Lower lobe of right lung (tissue), 2 donors: ENCODE results near the gene PIEZO2. TPM values are rescaled to one million over a fixed set of nuclear protein-coding genes. Genes with fewer than 3 reads are reported as not detected.

ENCODE experiments used
- ATAC-seq, 2 donors: fragments of 200-7000 bp; cut with Tn5 transposase; one replicate each; pipeline ENCODE4 v1.9.1; 2020 to 2022; ENCODE audit warnings: mild to moderate bottlenecking in 2 of 2, moderate library complexity in 2 of 2
- DNase-seq: peaks from one replicate; pipeline ENCODE4 v3.0.0-alpha.2; 2020
- H3K27ac ChIP-seq: fragments of 200-600 bp; one replicate; pipeline ENCODE4 v1.8.0; 2022
- H3K27me3 ChIP-seq: fragments of 200-600 bp; one replicate; pipeline ENCODE4 v1.8.0; 2022; ENCODE audit warnings: low read depth
- H3K36me3 ChIP-seq: fragments of 200-600 bp; one replicate; pipeline ENCODE4 v1.8.0; 2022; ENCODE audit warnings: mild to moderate bottlenecking
- H3K4me1 ChIP-seq: fragments of 200-600 bp; one replicate; pipeline ENCODE4 v1.8.0; 2022
- H3K4me3 ChIP-seq: fragments of 200-600 bp; one replicate; pipeline ENCODE4 v1.8.0; 2022; ENCODE audit warnings: mild to moderate bottlenecking
- H3K9me3 ChIP-seq: fragments of 200-600 bp; one replicate; pipeline ENCODE4 v1.8.0; 2022
- intact Hi-C: fragments of 100-400 bp; cut with DNase I; formaldehyde crosslinking; loops from one replicate; pipeline ENCODE4 v1.11.0; 2022
- total RNA-seq: library from RNA; stranded (reverse); fragmentation: NEBNext Ultra II Directional; extraction: Animal tissue kit (Norgen Biotek cat#: 25700); gene quantifications from one replicate; pipeline ENCODE4 v1.2.1, GENCODE V29; 2021
- TF ChIP-seq, protein P1 (sequence below): fragments of 200-600 bp; IDR thresholded peaks from one replicate; pipeline ENCODE4 v1.8.0; 2022; ENCODE audit warnings: antibody characterized with exemption, mild to moderate bottlenecking
- donor health status: DM: no; HTN: yes; CAD: no; lungs with severe emphysema.

Gene PIEZO2
- total RNA-seq, 1 donor from 2014 or later: 11.1 TPM

DNA sequence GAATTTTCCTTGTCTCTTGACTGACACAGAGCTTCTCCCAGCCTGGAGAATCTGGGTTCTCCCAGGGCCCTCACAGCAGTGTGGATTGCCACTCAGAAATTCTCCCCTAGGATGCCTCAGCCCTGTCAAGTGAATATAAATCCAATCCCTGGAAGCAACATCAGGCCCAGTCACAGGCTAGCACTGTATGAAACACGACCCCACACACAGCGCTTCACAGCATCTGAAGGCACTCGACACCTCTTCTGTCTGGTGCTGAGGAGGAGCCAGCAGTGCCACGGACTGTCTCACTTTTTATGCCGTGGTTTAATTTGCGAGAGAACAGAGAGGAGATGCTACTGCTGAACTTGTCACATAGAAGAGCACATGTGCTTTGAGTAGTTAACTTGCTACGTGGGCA lies 459.0 kb downstream of the PIEZO2 start:
- no peaks in the 10 kb centered on the region for H3K27me3 ChIP-seq
- no peaks in the 10 kb centered on the region for H3K9me3 ChIP-seq
- no peaks in the 10 kb centered on the region for H3K36me3 ChIP-seq
- H3K27ac ChIP-seq: no peak overlapping the region
- TF ChIP-seq, protein P1, sequence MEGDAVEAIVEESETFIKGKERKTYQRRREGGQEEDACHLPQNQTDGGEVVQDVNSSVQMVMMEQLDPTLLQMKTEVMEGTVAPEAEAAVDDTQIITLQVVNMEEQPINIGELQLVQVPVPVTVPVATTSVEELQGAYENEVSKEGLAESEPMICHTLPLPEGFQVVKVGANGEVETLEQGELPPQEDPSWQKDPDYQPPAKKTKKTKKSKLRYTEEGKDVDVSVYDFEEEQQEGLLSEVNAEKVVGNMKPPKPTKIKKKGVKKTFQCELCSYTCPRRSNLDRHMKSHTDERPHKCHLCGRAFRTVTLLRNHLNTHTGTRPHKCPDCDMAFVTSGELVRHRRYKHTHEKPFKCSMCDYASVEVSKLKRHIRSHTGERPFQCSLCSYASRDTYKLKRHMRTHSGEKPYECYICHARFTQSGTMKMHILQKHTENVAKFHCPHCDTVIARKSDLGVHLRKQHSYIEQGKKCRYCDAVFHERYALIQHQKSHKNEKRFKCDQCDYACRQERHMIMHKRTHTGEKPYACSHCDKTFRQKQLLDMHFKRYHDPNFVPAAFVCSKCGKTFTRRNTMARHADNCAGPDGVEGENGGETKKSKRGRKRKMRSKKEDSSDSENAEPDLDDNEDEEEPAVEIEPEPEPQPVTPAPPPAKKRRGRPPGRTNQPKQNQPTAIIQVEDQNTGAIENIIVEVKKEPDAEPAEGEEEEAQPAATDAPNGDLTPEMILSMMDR: no peak
- no peak overlapping the region for H3K4me3 ChIP-seq
- intact Hi-C loops: no loop called here
- no peaks in the 10 kb centered on the region for H3K4me1 ChIP-seq
- DNase-seq: no peak
- no peak for ATAC-seq

DNA sequence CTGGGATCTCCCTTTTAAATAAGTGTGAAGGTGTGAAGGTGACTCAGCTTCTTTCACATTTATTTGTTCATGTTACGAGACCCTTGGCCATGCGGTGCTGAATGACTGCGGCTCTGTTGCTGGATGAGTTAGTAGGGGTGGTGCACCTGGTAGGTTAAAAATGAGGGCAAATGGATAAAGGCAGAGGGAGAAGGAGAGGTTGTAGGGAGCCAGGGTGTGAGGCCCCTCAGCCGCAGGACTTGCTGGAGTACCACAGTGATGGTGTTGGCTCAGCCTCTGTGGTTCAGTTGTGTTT lies 459.4 kb downstream of the PIEZO2 start:
- no peaks in the 10 kb centered on the region for H3K27me3 ChIP-seq
- no peaks in the 10 kb centered on the region for H3K4me1 ChIP-seq
- H3K9me3 ChIP-seq: no peaks in the 10 kb centered on the region
- intact Hi-C loops: no loop called here
- TF ChIP-seq, protein P1: no peak
- H3K27ac ChIP-seq: no peak overlapping the region
- no peak for DNase-seq
- ATAC-seq: no peak
- no peaks in the 10 kb centered on the region for H3K36me3 ChIP-seq
- no peak overlapping the region for H3K4me3 ChIP-seq

- intact Hi-C loops: no loop called here
- TF ChIP-seq, protein P1: no peak
- H3K27ac ChIP-seq: no peak overlapping the region
- H3K36me3 ChIP-seq: no peaks in the 10 kb centered on the region
- DNase-seq: no peak
- no peak overlapping the region for H3K4me3 ChIP-seq
- H3K9me3 ChIP-seq: no peaks in the 10 kb centered on the region
- ATAC-seq: no peak
- H3K27me3 ChIP-seq: no peaks in the 10 kb centered on the region
- no peaks in the 10 kb centered on the region for H3K4me1 ChIP-seq
Measured at GRCh38 chr18:10689236-10690034, 459.9 kb downstream of the PIEZO2 start.

- Histone ChIP-seq H3K27ac (no peak overlapping the region), H3K27me3 (no peaks in the 10 kb centered on the region), H3K36me3 (no peaks in the 10 kb centered on the region), H3K9me3 (no peaks in the 10 kb centered on the region), H3K4me1 (no peaks in the 10 kb centered on the region), H3K4me3 (no peak overlapping the region)
- intact Hi-C loops: no loop called here
- TF ChIP-seq, protein P1: no peak
- ATAC-seq: no peak
- DNase-seq: no peak
Measured at GRCh38 chr18:10688766-10689165, 460.6 kb downstream of the PIEZO2 start.

- DNase-seq (no peak), ATAC-seq (no peak)
- Histone ChIP-seq H3K4me1 (no peaks in the 10 kb centered on the region), H3K27ac (no peak overlapping the region), H3K36me3 (no peaks in the 10 kb centered on the region), H3K27me3 (no peaks in the 10 kb centered on the region), H3K9me3 (no peaks in the 10 kb centered on the region), H3K4me3 (no peak overlapping the region)
- intact Hi-C loops: no loop called here
- TF ChIP-seq, protein P1: no peak
Measured at GRCh38 chr18:10687161-10687925, 462.0 kb downstream of the PIEZO2 start.
